Medulla oblongata (tissue), 1 donor: ENCODE results near the gene RGS2.

Experiments used
- DNase-seq: peaks from one replicate; pipeline ENCODE4 v3.0.0-alpha.2; 2015; ENCODE audit errors: extremely low spot score

RGS2 gene

GRCh38 chr1:192830595-192831246, 21.9 kb downstream of the RGS2 start:
- no peak for DNase-seq

GRCh38 chr1:192831706-192832355, 23.0 kb downstream of the RGS2 start:
- DNase-seq = no peak

- no peak for DNase-seq
These were observed 23.7 kb downstream of the RGS2 start for GRCh38 chr1:192832492-192832891.

- DNase-seq = no peak
These were observed 26.3 kb downstream of the RGS2 start for GRCh38 chr1:192835116-192835515.

- DNase-seq = no peak
These were observed 30.6 kb downstream of the RGS2 start for GRCh38 chr1:192839162-192840066.

- no peak for DNase-seq
These were observed 35.5 kb downstream of the RGS2 start for GRCh38 chr1:192844360-192844759.

GRCh38 chr1:192846950-192847349, 38.1 kb downstream of the RGS2 start:
- no peak for DNase-seq

GRCh38 chr1:192849011-192849410, 40.2 kb downstream of the RGS2 start:
- no peak for DNase-seq

GRCh38 chr1:192849442-192849841, 40.6 kb downstream of the RGS2 start:
- DNase-seq = no peak

GRCh38 chr1:192852001-192852947, 43.4 kb downstream of the RGS2 start:
- no peak for DNase-seq

GRCh38 chr1:192858456-192858855, 49.6 kb downstream of the RGS2 start:
- no peak for DNase-seq

- DNase-seq = no peak
These were observed 51.0 kb downstream of the RGS2 start for GRCh38 chr1:192859808-192860207.

- no peak for DNase-seq
These were observed 51.8 kb downstream of the RGS2 start for GRCh38 chr1:192860478-192861185.

GRCh38 chr1:192861860-192862259, 53.0 kb downstream of the RGS2 start:
- no peak for DNase-seq
